ENCODE measurements around the gene USP6. TPM values are rescaled to one million over a fixed set of nuclear protein-coding genes. Genes with fewer than 3 reads are reported as not detected.

USP6 gene
- total and polyA plus RNA-seq, 2 of the 13 experiments (the other 11 are each of a cell fraction or from before 2014, with no cell fraction given): 0.04 TPM; not detected in 1

DNA sequence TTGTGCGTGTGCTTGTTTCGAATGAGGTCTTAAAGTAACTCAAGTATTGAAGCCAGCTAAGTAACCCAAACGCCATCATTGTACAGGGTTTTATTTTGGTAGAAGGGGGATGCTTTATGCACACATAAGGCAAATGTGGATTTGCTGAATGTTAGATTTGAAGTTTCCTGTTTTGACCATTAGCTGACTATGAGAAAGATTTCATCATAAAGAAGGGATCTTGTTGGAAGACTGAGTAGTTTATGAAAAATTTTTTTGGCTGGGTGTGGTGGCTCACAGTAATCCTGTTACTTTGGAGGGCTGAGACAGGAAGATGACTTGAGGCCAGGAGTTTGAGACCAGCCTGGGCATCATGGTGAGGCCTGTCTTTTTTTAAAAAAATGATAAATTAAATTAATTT is 47.6 kb upstream of the USP6 start:
- DNase-seq (ENCODE audit: low spot score) (no peak), ATAC-seq (no peak), FAIRE-seq (no peak)
- H4K20me1 ChIP-seq (ENCODE audit: insufficient read depth, low read length): no peaks in the 10 kb centered on the region
- ChIA-PET CTCF (ENCODE audit: low intra/inter-chr PET ratio, low total read pairs) (no interaction called here), POLR2A (no interaction called here)
- no peaks in the 10 kb centered on the region for H3K27me3 ChIP-seq (ENCODE audit: control insufficient read depth in 1 of 2, insufficient read depth in 2 of 2, low read length in 2 of 2)
- in situ Hi-C loops (cut with HindIII; ENCODE audit: extremely low pct_ligation_motif_present, low pct_unique_long_range_greater_than_20kb): loop anchor here (5.0 kb wide), 1 partner anchor 91 kb away; no protein-coding TSS in a partner anchor
- H2AFZ ChIP-seq (ENCODE audit: low read length): no peak overlapping the region
- peaks cover 26% of the 10 kb centered on the region for H3K4me1 ChIP-seq (ENCODE audit: insufficient read depth, low read length)
- H3K9ac ChIP-seq (ENCODE audit: insufficient read depth, low read depth, low read length): no peak overlapping the region
- H3K79me2 ChIP-seq (ENCODE audit: insufficient read depth, low read length): no peaks in the 10 kb centered on the region
- no peak overlapping the region for H3K4me3 ChIP-seq (replicated peaks in 1 of 3; ENCODE audit: insufficient read depth in 1 of 3, low read depth in 2 of 3, low read length in 3 of 3)
- H3K4me2 ChIP-seq (ENCODE audit: low read depth, low read length): no peak overlapping the region
- no TSS peak for BruUV-seq (replicated peaks)
- no peaks in the 10 kb centered on the region for H3K36me3 ChIP-seq (replicated peaks in 1 of 2; ENCODE audit: control insufficient read depth in 1 of 2, insufficient read depth in 2 of 2, low read length in 2 of 2)
- intact Hi-C loops (cut with micrococcal nuclease; ENCODE audit: unreplicated experiment): loop anchor here (10.0 kb wide), 1 partner anchor 163 kb away; the partner anchor contains the start of gene CHRNE
- no peak overlapping the region for H3K27ac ChIP-seq (ENCODE audit: extremely low read length, insufficient read depth, low read length)
- TF ChIP-seq, protein P1, sequence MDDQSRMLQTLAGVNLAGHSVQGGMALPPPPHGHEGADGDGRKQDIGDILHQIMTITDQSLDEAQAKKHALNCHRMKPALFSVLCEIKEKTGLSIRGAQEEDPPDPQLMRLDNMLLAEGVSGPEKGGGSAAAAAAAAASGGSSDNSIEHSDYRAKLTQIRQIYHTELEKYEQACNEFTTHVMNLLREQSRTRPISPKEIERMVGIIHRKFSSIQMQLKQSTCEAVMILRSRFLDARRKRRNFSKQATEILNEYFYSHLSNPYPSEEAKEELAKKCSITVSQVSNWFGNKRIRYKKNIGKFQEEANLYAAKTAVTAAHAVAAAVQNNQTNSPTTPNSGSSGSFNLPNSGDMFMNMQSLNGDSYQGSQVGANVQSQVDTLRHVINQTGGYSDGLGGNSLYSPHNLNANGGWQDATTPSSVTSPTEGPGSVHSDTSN (CRISPR knock-in tag; IDR thresholded peaks at IDR 0.05; ENCODE audit: borderline replicate concordance): no peak
- TF ChIP-seq, protein P2, sequence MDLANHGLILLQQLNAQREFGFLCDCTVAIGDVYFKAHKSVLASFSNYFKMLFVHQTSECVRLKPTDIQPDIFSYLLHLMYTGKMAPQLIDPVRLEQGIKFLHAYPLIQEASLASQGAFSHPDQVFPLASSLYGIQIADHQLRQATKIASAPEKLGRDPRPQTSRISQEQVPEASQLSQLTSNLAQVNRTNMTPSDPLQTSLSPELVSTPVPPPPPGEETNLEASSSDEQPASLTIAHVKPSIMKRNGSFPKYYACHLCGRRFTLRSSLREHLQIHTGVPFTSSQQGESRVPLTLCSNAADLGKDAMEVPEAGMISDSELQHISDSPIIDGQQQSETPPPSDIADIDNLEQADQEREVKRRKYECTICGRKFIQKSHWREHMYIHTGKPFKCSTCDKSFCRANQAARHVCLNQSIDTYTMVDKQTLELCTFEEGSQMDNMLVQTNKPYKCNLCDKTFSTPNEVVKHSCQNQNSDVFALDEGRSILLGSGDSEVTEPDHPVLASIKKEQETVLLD (CRISPR knock-in tag; IDR thresholded peaks at IDR 0.05; ENCODE audit: low read depth): no peak
- TF ChIP-seq ZNF839 (CRISPR knock-in tag; IDR thresholded peaks at IDR 0.05; ENCODE audit: borderline replicate concordance) (no peak), SIX1 (CRISPR knock-in tag; IDR thresholded peaks at IDR 0.05; ENCODE audit: borderline replicate concordance) (no peak), WIZ (CRISPR knock-in tag; IDR thresholded peaks at IDR 0.05) (no peak), ZNF484 (CRISPR knock-in tag; IDR thresholded peaks at IDR 0.05; ENCODE audit: borderline replicate concordance, low read depth) (no peak), KLF11 (CRISPR knock-in tag; IDR thresholded peaks at IDR 0.05) (no peak), ZNF792 (CRISPR knock-in tag; IDR thresholded peaks at IDR 0.05) (no peak), ZNF501 (CRISPR knock-in tag; IDR thresholded peaks at IDR 0.05) (no peak), SAFB2 (CRISPR knock-in tag; IDR thresholded peaks at IDR 0.05; ENCODE audit: borderline replicate concordance, low read depth) (no peak), RCOR2 (CRISPR knock-in tag; IDR thresholded peaks at IDR 0.05) (no peak), MAFK (conservative IDR thresholded peaks at IDR 0.05 in 1 of 2, IDR thresholded peaks at IDR 0.05 in 1 of 2; ENCODE audit: low read length in 2 of 2) (no peak), ZNF383 (CRISPR knock-in tag; IDR thresholded peaks at IDR 0.05; ENCODE audit: borderline replicate concordance) (no peak), ZNF761 (CRISPR knock-in tag; conservative IDR thresholded peaks at IDR 0.05) (no peak), RFXANK (CRISPR knock-in tag; IDR thresholded peaks at IDR 0.05) (no peak), ZNF816 (CRISPR knock-in tag; IDR thresholded peaks at IDR 0.05; ENCODE audit: borderline replicate concordance) (no peak), ZNF180 (CRISPR knock-in tag; IDR thresholded peaks at IDR 0.05; ENCODE audit: borderline replicate concordance, low read depth) (no peak)
- 77% methylated on average over 3 of the region's 3 CpGs for WGBS (ENCODE audit: low lambda C conversion rate)
- no peaks in the 10 kb centered on the region for H3K9me3 ChIP-seq (ENCODE audit: low read length)

All from HepG2 (cell line).